Uterus (tissue), 4 donors: Measurements from ENCODE around the gene CDC42EP4. TPM values are rescaled to one million over a fixed set of nuclear protein-coding genes. Genes with fewer than 3 reads are reported as not detected.

ENCODE experiments used
- DNase-seq, 2 donors: peaks; one replicate each; pipeline ENCODE4 v3.0.0-alpha.2; 2019 to 2020
- H3K27ac ChIP-seq, 2 donors: fragments of 200-600 bp; sonication (generic); 1 replicate in 1 of 2; 2 replicates in 1 of 2; pipeline ENCODE4 v1.5.1; 2016 to 2018
- H3K27me3 ChIP-seq, 2 donors: fragments of 200-600 bp; sonication (generic); one replicate each; pipeline ENCODE4 v1.5.1; 2018 to 2019; ENCODE audit warnings: control low read depth in 1 of 2
- H3K36me3 ChIP-seq, 2 donors: fragments of 200-600 bp; sonication (generic); one replicate each; pipeline ENCODE4 v1.5.1; 2019; ENCODE audit warnings: control low read depth in 1 of 2
- H3K4me1 ChIP-seq, 2 donors: fragments of 200-600 bp; sonication (generic); one replicate each; pipeline ENCODE4 v1.5.1; 2018 to 2019; ENCODE audit warnings: control low read depth in 1 of 2
- H3K4me3 ChIP-seq, 2 donors: fragments of 200-600 bp; sonication (generic); 1 replicate in 1 of 2; 2 replicates in 1 of 2; pipeline ENCODE4 v1.5.1; 2018 to 2019; ENCODE audit warnings: mild to moderate bottlenecking in 1 of 2
- H3K9me3 ChIP-seq, 2 donors: fragments of 200-600 bp; sonication (generic); one replicate each; pipeline ENCODE4 v1.5.1; 2019; ENCODE audit warnings: control low read depth in 1 of 2
- POLR2A ChIP-seq, 2 donors: fragments of 450-650 bp; IDR thresholded peaks; one replicate each; pipeline ENCODE4 v1.6.1; 2016; ENCODE audit warnings: antibody characterized with exemption in 2 of 2, mild to moderate bottlenecking in 1 of 2, moderate library complexity in 1 of 2
- intact Hi-C: fragments of 100-400 bp; cut with DNase I; formaldehyde crosslinking; loops from one replicate; pipeline ENCODE4 v1.15.1; 2023; ENCODE audit warnings: low total_unique reads
- total RNA-seq, 4 donors: library from RNA; depleted of rRNA in 3 of 4; stranded (reverse); fragments of >200 nt in 3 of 4; gene quantifications; one replicate each; pipeline versions ENCODE4 v1.1.0 to v1.2.4, GENCODE V29; 2014 to 2023
- TF ChIP-seq, protein P1 (sequence below), 4 experiments: fragments of 200-600 bp in 2 of 4; fragments of 450-650 bp in 2 of 4; sonication (generic) in 2 of 4; IDR thresholded peaks; one replicate each; pipeline ENCODE4 v1.5.1; 2016 to 2019; ENCODE audit warnings: antibody characterized with exemption in 4 of 4, mild to moderate bottlenecking in 2 of 4, moderate library complexity in 1 of 4
- donor health status: DM: yes; HTN: yes; CAD: no.

CDC42EP4 gene
- total RNA-seq, 4 donors from 2014 or later: 26.6 to 131 (median 70.7) TPM

GRCh38 chr17:73320601-73321264 is 8.9 kb upstream of the CDC42EP4 start:
- no peak for DNase-seq
- TF ChIP-seq POLR2A (IDR thresholded peaks at IDR 0.05): no peak
- TF ChIP-seq, protein P1, sequence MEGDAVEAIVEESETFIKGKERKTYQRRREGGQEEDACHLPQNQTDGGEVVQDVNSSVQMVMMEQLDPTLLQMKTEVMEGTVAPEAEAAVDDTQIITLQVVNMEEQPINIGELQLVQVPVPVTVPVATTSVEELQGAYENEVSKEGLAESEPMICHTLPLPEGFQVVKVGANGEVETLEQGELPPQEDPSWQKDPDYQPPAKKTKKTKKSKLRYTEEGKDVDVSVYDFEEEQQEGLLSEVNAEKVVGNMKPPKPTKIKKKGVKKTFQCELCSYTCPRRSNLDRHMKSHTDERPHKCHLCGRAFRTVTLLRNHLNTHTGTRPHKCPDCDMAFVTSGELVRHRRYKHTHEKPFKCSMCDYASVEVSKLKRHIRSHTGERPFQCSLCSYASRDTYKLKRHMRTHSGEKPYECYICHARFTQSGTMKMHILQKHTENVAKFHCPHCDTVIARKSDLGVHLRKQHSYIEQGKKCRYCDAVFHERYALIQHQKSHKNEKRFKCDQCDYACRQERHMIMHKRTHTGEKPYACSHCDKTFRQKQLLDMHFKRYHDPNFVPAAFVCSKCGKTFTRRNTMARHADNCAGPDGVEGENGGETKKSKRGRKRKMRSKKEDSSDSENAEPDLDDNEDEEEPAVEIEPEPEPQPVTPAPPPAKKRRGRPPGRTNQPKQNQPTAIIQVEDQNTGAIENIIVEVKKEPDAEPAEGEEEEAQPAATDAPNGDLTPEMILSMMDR (IDR thresholded peaks at IDR 0.05): no peak
- H3K36me3 ChIP-seq: no peaks in the 10 kb centered on the region
- no peak overlapping the region for H3K4me3 ChIP-seq
- no peak overlapping the region for H3K27ac ChIP-seq
- no peaks in the 10 kb centered on the region for H3K9me3 ChIP-seq
- H3K4me1 ChIP-seq: no peaks in the 10 kb centered on the region
- intact Hi-C loops: no loop called here
- H3K27me3 ChIP-seq: no peaks in the 10 kb centered on the region

GRCh38 chr17:73319766-73320165 is 8.0 kb upstream of the CDC42EP4 start:
- TF ChIP-seq, protein P1 (IDR thresholded peaks at IDR 0.05): no peak
- no peak for TF ChIP-seq POLR2A (IDR thresholded peaks at IDR 0.05)
- Histone ChIP-seq H3K36me3 (no peaks in the 10 kb centered on the region), H3K4me3 (no peak overlapping the region), H3K9me3 (no peaks in the 10 kb centered on the region), H3K4me1 (no peaks in the 10 kb centered on the region), H3K27ac (no peak overlapping the region), H3K27me3 (no peaks in the 10 kb centered on the region)
- intact Hi-C loops: loop anchor here (10.0 kb wide), 1 partner anchor 65 kb away; no protein-coding TSS in a partner anchor
- DNase-seq: no peak

GRCh38 chr17:73318836-73319235 is 7.0 kb upstream of the CDC42EP4 start:
- Histone ChIP-seq H3K27me3 (no peaks in the 10 kb centered on the region), H3K4me3 (no peak overlapping the region), H3K4me1 (no peaks in the 10 kb centered on the region), H3K27ac (no peak overlapping the region), H3K36me3 (no peaks in the 10 kb centered on the region), H3K9me3 (no peaks in the 10 kb centered on the region)
- intact Hi-C loops: loop anchor here (10.0 kb wide), 1 partner anchor 64 kb away; no protein-coding TSS in a partner anchor
- no peak for DNase-seq
- TF ChIP-seq POLR2A (IDR thresholded peaks at IDR 0.05): no peak
- TF ChIP-seq, protein P1 (IDR thresholded peaks at IDR 0.05): no peak

- Histone ChIP-seq H3K36me3 (no peaks in the 10 kb centered on the region), H3K9me3 (no peaks in the 10 kb centered on the region), H3K27me3 (no peaks in the 10 kb centered on the region), H3K4me3 (no peak overlapping the region), H3K4me1 (no peaks in the 10 kb centered on the region), H3K27ac (no peak overlapping the region)
- TF ChIP-seq, protein P1 (IDR thresholded peaks at IDR 0.05): no peak
- TF ChIP-seq POLR2A (IDR thresholded peaks at IDR 0.05): no peak
- DNase-seq: no peak
- intact Hi-C loops: loop anchor here (10.0 kb wide), 1 partner anchor 64 kb away; no protein-coding TSS in a partner anchor
Observed at GRCh38 chr17:73318427-73318813, 6.6 kb upstream of the CDC42EP4 start.

GRCh38 chr17:73317513-73318426 is 6.0 kb upstream of the CDC42EP4 start:
- no peak overlapping the region for H3K27ac ChIP-seq
- H3K27me3 ChIP-seq: no peaks in the 10 kb centered on the region
- H3K4me3 ChIP-seq: no peak overlapping the region
- DNase-seq: no peak
- TF ChIP-seq, protein P1 (IDR thresholded peaks at IDR 0.05): no peak
- no peak for TF ChIP-seq POLR2A (IDR thresholded peaks at IDR 0.05)
- H3K9me3 ChIP-seq: no peaks in the 10 kb centered on the region
- no peaks in the 10 kb centered on the region for H3K36me3 ChIP-seq
- H3K4me1 ChIP-seq: no peaks in the 10 kb centered on the region
- intact Hi-C loops: loop anchor here (10.0 kb wide), 1 partner anchor 63 kb away; no protein-coding TSS in a partner anchor
